ENCODE data around the gene NXPH4. TPM values are rescaled to one million over a fixed set of nuclear protein-coding genes. Genes with fewer than 3 reads are reported as not detected.
A peak's percentile ranks its signal among the peaks of the same experiment; 100 is the strongest.

NXPH4 gene
- total and polyA plus RNA-seq, 12 donors, result 0.06 to 3.7 (median 0.46) TPM; not detected in 3

DNA sequence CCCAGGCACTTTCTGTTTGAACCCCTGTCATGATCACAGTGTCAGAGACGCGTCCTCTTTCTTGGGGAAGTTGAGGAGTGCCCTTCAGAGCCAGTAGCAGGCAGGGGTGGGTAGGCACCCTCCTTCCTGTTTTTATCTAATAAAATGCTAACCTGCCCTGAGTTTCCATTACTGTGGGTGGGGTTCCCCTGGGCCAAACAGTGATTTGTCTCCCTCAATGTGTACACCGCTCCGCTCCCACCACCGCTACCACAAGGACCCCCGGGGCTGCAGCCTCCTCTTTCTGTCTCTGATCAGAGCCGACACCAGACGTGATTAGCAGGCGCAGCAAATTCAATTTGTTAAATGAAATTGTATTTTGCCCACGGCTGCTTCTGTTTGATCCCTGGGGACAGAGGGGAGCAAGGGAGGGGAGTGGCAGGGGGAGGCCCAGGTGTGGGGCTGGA lies 18.0 kb downstream of the NXPH4 start:
- H3K36me3 ChIP-seq (replicated peaks in 1 of 2), result peaks cover 0 to 30% of the 10 kb centered on the region in 2 donors
- 80 to 84% (median 82%) methylated on average over 9 to 10 of the region's 10 CpGs for WGBS, 4 donors
- intact Hi-C loops (cut with DNase I), result no loop called here
- DNase-seq, result no peak
- H3K9me3 ChIP-seq (replicated peaks in 1 of 3), result no peaks in the 10 kb centered on the region
- H3K4me1 ChIP-seq (replicated peaks in 1 of 2), result peaks cover 13 to 29% of the 10 kb centered on the region in 2 donors
- peak overlapping the region in 2 of 5 donors; percentile 56 to 76 for H3K27ac ChIP-seq
- TF ChIP-seq, protein P1, sequence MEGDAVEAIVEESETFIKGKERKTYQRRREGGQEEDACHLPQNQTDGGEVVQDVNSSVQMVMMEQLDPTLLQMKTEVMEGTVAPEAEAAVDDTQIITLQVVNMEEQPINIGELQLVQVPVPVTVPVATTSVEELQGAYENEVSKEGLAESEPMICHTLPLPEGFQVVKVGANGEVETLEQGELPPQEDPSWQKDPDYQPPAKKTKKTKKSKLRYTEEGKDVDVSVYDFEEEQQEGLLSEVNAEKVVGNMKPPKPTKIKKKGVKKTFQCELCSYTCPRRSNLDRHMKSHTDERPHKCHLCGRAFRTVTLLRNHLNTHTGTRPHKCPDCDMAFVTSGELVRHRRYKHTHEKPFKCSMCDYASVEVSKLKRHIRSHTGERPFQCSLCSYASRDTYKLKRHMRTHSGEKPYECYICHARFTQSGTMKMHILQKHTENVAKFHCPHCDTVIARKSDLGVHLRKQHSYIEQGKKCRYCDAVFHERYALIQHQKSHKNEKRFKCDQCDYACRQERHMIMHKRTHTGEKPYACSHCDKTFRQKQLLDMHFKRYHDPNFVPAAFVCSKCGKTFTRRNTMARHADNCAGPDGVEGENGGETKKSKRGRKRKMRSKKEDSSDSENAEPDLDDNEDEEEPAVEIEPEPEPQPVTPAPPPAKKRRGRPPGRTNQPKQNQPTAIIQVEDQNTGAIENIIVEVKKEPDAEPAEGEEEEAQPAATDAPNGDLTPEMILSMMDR (IDR thresholded peaks at IDR 0.05), result no peak
- TF ChIP-seq POLR2A (IDR thresholded peaks at IDR 0.05), result no peak
- peaks cover 13% of the 10 kb centered on the region for H3K27me3 ChIP-seq
- H3K4me3 ChIP-seq, result no peak overlapping the region

DNA sequence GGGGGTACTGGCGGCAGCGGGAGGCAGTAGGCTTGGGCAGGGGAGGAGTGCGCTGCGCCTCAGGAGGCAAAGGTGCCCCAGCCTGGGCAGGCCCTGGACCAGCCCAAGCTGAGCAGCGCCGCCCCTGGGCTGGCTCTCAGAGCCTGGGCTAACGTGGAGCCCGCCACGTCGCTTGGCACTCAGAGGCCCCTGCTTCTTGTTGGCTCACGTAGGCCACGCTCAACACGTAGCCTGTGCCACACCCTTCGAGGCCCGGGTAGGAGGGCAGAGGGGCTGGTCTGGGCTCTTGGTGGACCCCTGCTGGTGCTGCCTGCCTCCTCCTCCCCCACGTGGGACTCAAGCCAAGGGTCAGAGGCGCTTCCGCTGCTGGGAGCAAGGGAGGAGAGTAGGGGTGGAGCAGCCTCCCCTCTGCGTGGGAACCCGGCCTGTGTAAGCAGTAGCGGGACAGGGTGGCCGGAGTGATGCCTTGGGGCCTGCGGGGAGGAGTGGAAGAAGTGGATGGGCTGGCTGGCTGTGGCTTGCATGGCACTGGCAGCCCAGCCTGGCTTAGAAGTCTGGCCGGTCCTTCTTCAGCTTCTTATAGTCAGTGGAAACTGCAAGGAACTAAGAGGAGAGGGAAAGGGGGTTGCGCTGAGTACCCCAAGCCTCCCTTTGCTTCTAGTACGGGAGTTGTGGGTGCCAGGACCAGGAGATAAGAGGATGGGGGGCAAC lies 18.6 kb downstream of the NXPH4 start:
- H3K9me3 ChIP-seq (replicated peaks in 1 of 3), result no peaks in the 10 kb centered on the region
- peaks cover 15 to 30% of the 10 kb centered on the region in 2 donors for H3K4me1 ChIP-seq (replicated peaks in 1 of 2)
- H3K36me3 ChIP-seq (replicated peaks in 1 of 2), result peaks cover 0 to 30% of the 10 kb centered on the region in 2 donors
- H3K27me3 ChIP-seq, result peaks cover 18% of the 10 kb centered on the region
- TF ChIP-seq POLR2A (IDR thresholded peaks at IDR 0.05), result no peak
- TF ChIP-seq, protein P1 (IDR thresholded peaks at IDR 0.05), result no peak
- DNase-seq, result peak in 3 of 7 donors; percentile 27 to 72 (median 51)
- H3K4me3 ChIP-seq, result no peak overlapping the region
- intact Hi-C loops (cut with DNase I), result no loop called here
- peak overlapping the region in 3 of 5 donors; percentile 22 to 76 (median 56) for H3K27ac ChIP-seq
- WGBS, 4 donors, result 73 to 78% (median 78%) methylated on average over 8 to 26 of the region's 26 CpGs

DNA sequence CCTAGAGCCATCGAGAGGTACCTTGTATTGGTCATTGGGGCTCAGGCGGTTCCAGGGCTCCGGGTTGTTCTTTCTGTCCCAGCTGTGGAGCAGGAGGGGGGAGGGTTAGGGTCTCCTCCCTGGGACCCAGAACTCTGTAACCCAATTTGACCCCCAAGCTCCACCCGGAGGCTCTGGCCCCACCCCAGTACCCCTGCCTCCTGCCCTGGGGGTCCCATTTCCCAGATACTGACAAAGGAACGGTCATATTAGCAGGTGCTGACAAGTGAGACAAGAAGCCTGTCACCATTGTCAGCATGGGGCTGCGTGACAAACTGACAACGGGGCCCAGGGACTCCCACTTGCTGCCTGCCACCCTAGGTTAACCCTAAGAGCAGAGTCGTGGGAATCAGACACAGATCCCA lies 19.1 kb downstream of the NXPH4 start:
- H3K36me3 ChIP-seq (replicated peaks in 1 of 2), result peaks cover 0 to 30% of the 10 kb centered on the region in 2 donors
- WGBS, 4 donors, result 63 to 73% (median 69%) methylated on average over 7 to 8 of the region's 8 CpGs
- no peaks in the 10 kb centered on the region for H3K9me3 ChIP-seq (replicated peaks in 1 of 3)
- peaks cover 15 to 30% of the 10 kb centered on the region in 2 donors for H3K4me1 ChIP-seq (replicated peaks in 1 of 2)
- H3K27ac ChIP-seq, result peak overlapping the region in 2 of 5 donors; percentile 56 to 76
- peaks cover 20% of the 10 kb centered on the region for H3K27me3 ChIP-seq
- H3K4me3 ChIP-seq, result no peak overlapping the region
- TF ChIP-seq POLR2A (IDR thresholded peaks at IDR 0.05), result no peak
- TF ChIP-seq, protein P1 (IDR thresholded peaks at IDR 0.05), result no peak
- intact Hi-C loops (cut with DNase I), result no loop called here
- DNase-seq, result no peak

DNA sequence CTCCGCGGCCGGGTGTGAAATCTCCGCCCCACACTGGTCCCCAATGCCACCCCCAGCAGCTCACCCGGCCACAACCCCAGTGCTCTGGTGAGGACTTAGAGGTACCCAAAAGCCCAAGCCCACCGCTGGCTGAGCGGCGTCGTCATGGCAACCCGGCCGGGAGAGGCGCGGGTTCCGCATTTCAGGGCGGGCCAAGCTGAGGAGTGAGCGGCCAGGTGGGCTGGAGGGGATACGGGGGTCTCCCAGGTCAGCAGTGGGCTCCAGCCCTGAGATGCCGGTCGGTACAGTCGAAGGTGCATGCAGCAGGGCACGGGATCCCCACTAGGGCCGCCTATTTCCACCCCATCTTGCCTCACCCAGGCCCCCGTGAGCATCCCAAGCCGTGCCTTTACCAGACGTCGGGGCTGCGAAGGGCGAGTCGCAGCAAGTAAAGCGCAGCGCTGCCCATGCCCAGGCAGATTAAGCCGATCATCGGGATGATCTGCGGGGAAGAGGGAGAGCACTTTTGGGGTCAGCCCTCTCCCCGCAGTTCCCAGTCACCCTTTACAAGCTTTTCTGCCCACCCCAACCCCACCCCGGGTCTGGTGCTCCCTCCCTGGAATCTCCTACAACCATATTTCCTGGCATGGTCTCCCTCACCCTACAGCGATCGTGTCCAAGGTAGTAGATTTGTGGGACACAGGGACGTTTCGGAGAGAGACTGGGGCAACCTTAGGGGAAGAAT lies 19.8 kb downstream of the NXPH4 start:
- no peak overlapping the region for H3K4me3 ChIP-seq
- H3K9me3 ChIP-seq (replicated peaks in 1 of 3), result no peaks in the 10 kb centered on the region
- peaks cover 14 to 31% of the 10 kb centered on the region in 2 donors for H3K4me1 ChIP-seq (replicated peaks in 1 of 2)
- H3K36me3 ChIP-seq (replicated peaks in 1 of 2), result peaks cover 0 to 29% of the 10 kb centered on the region in 2 donors
- TF ChIP-seq POLR2A (IDR thresholded peaks at IDR 0.05), result no peak
- TF ChIP-seq, protein P1 (IDR thresholded peaks at IDR 0.05), result no peak
- no peak for DNase-seq
- WGBS, 4 donors, result 22 to 40% (median 27%) methylated on average over 17 to 40 of the region's 40 CpGs
- peak overlapping the region in 2 of 5 donors; percentile 56 to 76 for H3K27ac ChIP-seq
- intact Hi-C loops (cut with DNase I), result no loop called here
- peaks cover 24% of the 10 kb centered on the region for H3K27me3 ChIP-seq

Data from adrenal gland (tissue), 12 donors.